Measurements from ENCODE around the gene BICC1. TPM values are rescaled to one million over a fixed set of nuclear protein-coding genes. Genes with fewer than 3 reads are reported as not detected.

The BICC1 gene
- total RNA-seq, 4 donors from 2014 or later, result 0.60 to 5.1 (median 2.2) TPM

GRCh38 chr10:58477902-58478301, 34.8 kb upstream of the BICC1 start:
- no peaks in the 10 kb centered on the region for H3K36me3 ChIP-seq
- H3K4me3 ChIP-seq, result no peak overlapping the region
- intact Hi-C loops (cut with DNase I; ENCODE audit: low total_unique reads) (no loop called here), in situ Hi-C loops (cut with MboI; ENCODE audit: low pct_ligation_motif_present in 1 of 4, low pct_unique_long_range_greater_than_20kb in 1 of 4, low sequenced_read_pairs in 3 of 4) (no loop called here)
- H3K27ac ChIP-seq, result no peak overlapping the region
- no peaks in the 10 kb centered on the region for H3K4me1 ChIP-seq
- no peaks in the 10 kb centered on the region for H3K27me3 ChIP-seq
- DNase-seq, result no peak
- WGBS, 2 donors (ENCODE audit: low coverage in 1 of 2), result 69 to 88% methylated on average over 1 to 2 of the region's 2 CpGs
- TF ChIP-seq CTCF (IDR thresholded peaks at IDR 0.05) (no peak), POLR2A (IDR thresholded peaks at IDR 0.05) (no peak), EP300 (IDR thresholded peaks at IDR 0.05; ENCODE audit: low read depth) (no peak), POLR2AphosphoS5 (IDR thresholded peaks at IDR 0.05) (no peak)
- no peaks in the 10 kb centered on the region for H3K9me3 ChIP-seq

- 67 to 83% methylated on average over 1 to 2 of the region's 2 CpGs for WGBS, 2 donors (ENCODE audit: low coverage in 1 of 2)
- intact Hi-C loops (cut with DNase I; ENCODE audit: low total_unique reads), result no loop called here
- no peaks in the 10 kb centered on the region for H3K36me3 ChIP-seq
- no peak overlapping the region for H3K27ac ChIP-seq
- no peaks in the 10 kb centered on the region for H3K9me3 ChIP-seq
- H3K4me3 ChIP-seq, result no peak overlapping the region
- in situ Hi-C loops (cut with MboI; ENCODE audit: low pct_ligation_motif_present in 1 of 4, low pct_unique_long_range_greater_than_20kb in 1 of 4, low sequenced_read_pairs in 3 of 4), result no loop called here
- H3K4me1 ChIP-seq, result no peaks in the 10 kb centered on the region
- no peaks in the 10 kb centered on the region for H3K27me3 ChIP-seq
- TF ChIP-seq EP300 (IDR thresholded peaks at IDR 0.05; ENCODE audit: low read depth), result no peak
- TF ChIP-seq CTCF (IDR thresholded peaks at IDR 0.05), result no peak
- no peak for TF ChIP-seq POLR2AphosphoS5 (IDR thresholded peaks at IDR 0.05)
- no peak for TF ChIP-seq POLR2A (IDR thresholded peaks at IDR 0.05)
- no peak for DNase-seq
These were observed 33.6 kb upstream of the BICC1 start for GRCh38 chr10:58479045-58479444.

DNA sequence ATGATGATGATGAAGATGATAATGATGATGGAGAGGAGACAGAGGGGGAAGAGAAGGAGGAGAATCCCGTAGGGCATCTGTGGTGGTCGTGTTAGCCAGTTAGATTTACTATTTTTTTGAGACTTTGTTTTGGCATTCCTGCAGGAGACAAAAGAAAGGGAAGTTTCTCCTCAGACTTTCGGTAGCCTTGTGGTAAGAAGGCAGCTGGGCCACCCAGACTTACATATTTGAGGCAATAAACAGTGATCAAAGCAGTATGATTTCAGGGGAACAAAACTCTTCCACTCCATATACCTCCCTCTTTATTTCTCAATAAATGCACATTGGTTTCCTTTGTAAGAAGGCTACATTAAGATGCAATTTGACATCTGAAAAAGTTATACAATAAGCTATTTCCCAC, 32.4 kb upstream of the BICC1 start:
- H3K27me3 ChIP-seq, result no peaks in the 10 kb centered on the region
- no peak for DNase-seq
- TF ChIP-seq POLR2AphosphoS5 (IDR thresholded peaks at IDR 0.05) (no peak), CTCF (IDR thresholded peaks at IDR 0.05) (no peak)
- no peaks in the 10 kb centered on the region for H3K9me3 ChIP-seq
- H3K4me1 ChIP-seq, result no peaks in the 10 kb centered on the region
- 35 to 43% methylated on average over 3 of the region's 3 CpGs for WGBS, 2 donors (ENCODE audit: low coverage in 1 of 2)
- H3K27ac ChIP-seq, result no peak overlapping the region
- intact Hi-C loops (cut with DNase I; ENCODE audit: low total_unique reads), result no loop called here
- H3K4me3 ChIP-seq, result no peak overlapping the region
- H3K36me3 ChIP-seq, result no peaks in the 10 kb centered on the region
- in situ Hi-C loops (cut with MboI; ENCODE audit: low pct_ligation_motif_present in 1 of 4, low pct_unique_long_range_greater_than_20kb in 1 of 4, low sequenced_read_pairs in 3 of 4), result no loop called here

DNA sequence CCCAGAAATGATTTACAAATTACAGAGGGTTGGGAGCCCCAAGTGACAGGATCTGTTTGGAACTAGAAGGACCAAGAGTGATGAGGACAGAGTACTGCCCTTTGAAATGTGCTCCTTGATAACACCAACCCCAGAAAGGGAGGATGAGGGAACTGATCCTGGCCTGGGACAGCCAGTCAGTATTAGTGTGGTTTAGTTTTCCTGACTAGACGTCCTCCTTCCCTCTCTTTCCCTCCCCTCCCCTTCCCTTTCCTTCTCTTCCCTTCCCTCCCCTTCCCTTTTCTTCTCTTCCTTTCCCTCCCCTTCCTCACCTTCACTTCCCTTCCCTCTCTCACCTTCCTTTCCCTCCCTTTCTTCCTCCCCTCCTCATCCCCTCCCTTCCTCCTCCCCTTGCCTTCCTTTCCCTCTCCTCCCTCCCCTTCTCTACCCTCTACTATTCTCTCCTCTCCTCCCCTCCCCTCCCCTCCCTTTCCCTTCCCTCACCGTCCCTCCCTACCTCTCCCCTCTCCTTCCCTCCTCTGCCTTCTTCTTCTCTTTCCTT, 31.0 kb upstream of the BICC1 start:
- 62% methylated on average over 2 of the region's 2 CpGs; no CpG with 5 or more reads in 1 of the 2 donors for WGBS, 2 donors (ENCODE audit: low coverage in 1 of 2)
- no peak for DNase-seq
- H3K4me3 ChIP-seq, result no peak overlapping the region
- H3K36me3 ChIP-seq, result no peaks in the 10 kb centered on the region
- TF ChIP-seq CTCF (IDR thresholded peaks at IDR 0.05), result no peak
- H3K27me3 ChIP-seq, result no peaks in the 10 kb centered on the region
- in situ Hi-C loops (cut with MboI; ENCODE audit: low pct_ligation_motif_present in 1 of 4, low pct_unique_long_range_greater_than_20kb in 1 of 4, low sequenced_read_pairs in 3 of 4) (no loop called here), intact Hi-C loops (cut with DNase I; ENCODE audit: low total_unique reads) (no loop called here)
- no peak overlapping the region for H3K27ac ChIP-seq
- H3K4me1 ChIP-seq, result no peaks in the 10 kb centered on the region
- H3K9me3 ChIP-seq, result no peaks in the 10 kb centered on the region
